BLaER1 treated with 17β-estradiol and CSF1 and Interleukin-3, amounts not matched to agents 10 nM and 100 nM (cell line): ENCODE data around the gene MTM1.

Experiments
- H3K27ac ChIP-seq, 11 experiments: shearing (Covaris generic); formaldehyde crosslinking; 2 replicates each; pipeline ENCODE4 v1.8.1; 2022
- H3K27me3 ChIP-seq, 11 experiments: shearing (Covaris generic); formaldehyde crosslinking; 2 replicates each; pipeline ENCODE4 v1.8.1; 2022
- H3K36me3 ChIP-seq, 11 experiments: shearing (Covaris generic); formaldehyde crosslinking; 2 replicates each; pipeline ENCODE4 v1.8.1; 2022
- H3K4me1 ChIP-seq, 10 experiments: shearing (Covaris generic); formaldehyde crosslinking; 2 replicates each; pipeline ENCODE4 v1.8.1; 2022
- H3K4me2 ChIP-seq, 11 experiments: shearing (Covaris generic); formaldehyde crosslinking; 2 replicates each; pipeline ENCODE4 v1.8.1; 2022
- H3K4me3 ChIP-seq, 10 experiments: shearing (Covaris generic); formaldehyde crosslinking; 2 replicates each; pipeline ENCODE4 v1.8.1; 2022
- H3K9ac ChIP-seq, 11 experiments: shearing (Covaris generic); formaldehyde crosslinking; 2 replicates each; pipeline ENCODE4 v1.8.1; 2022
- H3K9me3 ChIP-seq, 11 experiments: shearing (Covaris generic); formaldehyde crosslinking; replicated peaks in 1 of 11; 2 replicates each; pipeline ENCODE4 v1.8.1; 2022
- H4K20me1 ChIP-seq, 11 experiments: shearing (Covaris generic); formaldehyde crosslinking; 2 replicates each; pipeline ENCODE4 v1.8.1; 2022
- Cebpa-rat ChIP-seq, 11 experiments: shearing (Covaris generic); IDR thresholded peaks; 2 replicates each; pipeline ENCODE4 v1.8.1; 2022

Gene MTM1

GRCh38 chrX:150546711-150547153 lies 21.7 kb upstream of the MTM1 start:
- H3K9ac ChIP-seq = peak overlapping the region in 9 of 11 experiments; percentile 66 to 76 (median 71); a peak in 17 of 22 replicates
- H3K27ac ChIP-seq = peak overlapping the region; percentile 67 to 81 (median 77); a peak in 20 of 22 replicates
- peak overlapping the region in 8 of 10 experiments; percentile 38 to 59 (median 50); a peak in 13 of 20 replicates for H3K4me3 ChIP-seq
- no peaks in the 10 kb centered on the region for H3K36me3 ChIP-seq
- TF ChIP-seq Cebpa-rat (IDR thresholded peaks at IDR 0.05) = no peak
- peak overlapping the region; percentile 81 to 96 (median 90) for H3K4me2 ChIP-seq
- peaks cover 47 to 76% (median 65%) of the 10 kb centered on the region in 10 experiments for H3K4me1 ChIP-seq
- no peaks in the 10 kb centered on the region for H3K27me3 ChIP-seq
- no peaks in the 10 kb centered on the region for H4K20me1 ChIP-seq
- no peaks in the 10 kb centered on the region for H3K9me3 ChIP-seq

GRCh38 chrX:150547375-150548115 lies 20.9 kb upstream of the MTM1 start:
- H3K9ac ChIP-seq = peak overlapping the region; percentile 57 to 76 (median 71)
- peak overlapping the region; percentile 17 to 59 (median 48); a peak in 19 of 20 replicates for H3K4me3 ChIP-seq
- no peak for TF ChIP-seq Cebpa-rat (IDR thresholded peaks at IDR 0.05)
- no peaks in the 10 kb centered on the region for H3K36me3 ChIP-seq
- no peaks in the 10 kb centered on the region for H3K9me3 ChIP-seq
- peak overlapping the region; percentile 67 to 81 (median 77) for H3K27ac ChIP-seq
- H4K20me1 ChIP-seq = no peaks in the 10 kb centered on the region
- no peaks in the 10 kb centered on the region for H3K27me3 ChIP-seq
- H3K4me1 ChIP-seq = peaks cover 47 to 68% (median 60%) of the 10 kb centered on the region in 10 experiments
- peak overlapping the region; percentile 81 to 96 (median 90) for H3K4me2 ChIP-seq

- Histone ChIP-seq H3K4me3 (peak overlapping the region in 6 of 10 experiments; percentile 17 to 55 (median 45); a peak in 6 of 20 replicates), H3K27me3 (no peaks in the 10 kb centered on the region), H3K4me2 (peak overlapping the region; percentile 81 to 96 (median 90)), H3K36me3 (no peaks in the 10 kb centered on the region), H4K20me1 (no peaks in the 10 kb centered on the region), H3K9me3 (no peaks in the 10 kb centered on the region), H3K27ac (peak overlapping the region in 10 of 11 experiments; percentile 67 to 81 (median 77); a peak in 13 of 22 replicates), H3K4me1 (peaks cover 44 to 61% (median 53%) of the 10 kb centered on the region in 10 experiments), H3K9ac (peak overlapping the region in 9 of 11 experiments; percentile 57 to 76 (median 72); a peak in 13 of 22 replicates)
- TF ChIP-seq Cebpa-rat (IDR thresholded peaks at IDR 0.05) = no peak
Measured at GRCh38 chrX:150548251-150548650, 20.2 kb upstream of the MTM1 start.

GRCh38 chrX:150548684-150549083 lies 19.7 kb upstream of the MTM1 start:
- no peak overlapping the region for H3K27ac ChIP-seq
- H3K36me3 ChIP-seq = no peaks in the 10 kb centered on the region
- H3K9me3 ChIP-seq = no peaks in the 10 kb centered on the region
- no peak overlapping the region for H3K9ac ChIP-seq
- H3K4me3 ChIP-seq = no peak overlapping the region
- TF ChIP-seq Cebpa-rat (IDR thresholded peaks at IDR 0.05) = no peak
- H4K20me1 ChIP-seq = no peaks in the 10 kb centered on the region
- peak overlapping the region in 10 of 11 experiments; percentile 81 to 96 (median 88); a peak in 16 of 22 replicates for H3K4me2 ChIP-seq
- no peaks in the 10 kb centered on the region for H3K27me3 ChIP-seq
- H3K4me1 ChIP-seq = peaks cover 39 to 57% (median 49%) of the 10 kb centered on the region in 10 experiments

GRCh38 chrX:150551963-150552362 lies 16.5 kb upstream of the MTM1 start:
- 0 out of 22 replicates have a peak, but pooled peaks cover 0 to 2% (median 0%) of the 10 kb centered on the region in 11 experiments for H3K9me3 ChIP-seq
- no peak overlapping the region for H3K4me2 ChIP-seq
- no peaks in the 10 kb centered on the region for H3K36me3 ChIP-seq
- TF ChIP-seq Cebpa-rat (IDR thresholded peaks at IDR 0.05) = no peak
- no peaks in the 10 kb centered on the region for H4K20me1 ChIP-seq
- H3K27me3 ChIP-seq = no peaks in the 10 kb centered on the region
- no peak overlapping the region for H3K27ac ChIP-seq
- peaks cover 16 to 29% (median 26%) of the 10 kb centered on the region in 10 experiments for H3K4me1 ChIP-seq
- no peak overlapping the region for H3K4me3 ChIP-seq
- no peak overlapping the region for H3K9ac ChIP-seq

GRCh38 chrX:150558424-150558823 lies 10.0 kb upstream of the MTM1 start:
- H3K4me2 ChIP-seq = peak overlapping the region in 2 of 11 experiments; percentile 5 to 15; a peak in 1 of 22 replicates
- H3K27ac ChIP-seq = no peak overlapping the region
- H3K27me3 ChIP-seq = no peaks in the 10 kb centered on the region
- H3K9ac ChIP-seq = no peak overlapping the region
- H4K20me1 ChIP-seq = no peaks in the 10 kb centered on the region
- 0 out of 22 replicates have a peak, but pooled peaks cover 0 to 9% (median 0%) of the 10 kb centered on the region in 11 experiments for H3K9me3 ChIP-seq
- H3K36me3 ChIP-seq = no peaks in the 10 kb centered on the region
- H3K4me3 ChIP-seq = no peak overlapping the region
- 0 out of 20 replicates have a peak, but pooled peaks cover 0 to 4% (median 0%) of the 10 kb centered on the region in 10 experiments for H3K4me1 ChIP-seq
- TF ChIP-seq Cebpa-rat (IDR thresholded peaks at IDR 0.05) = no peak

- no peaks in the 10 kb centered on the region for H3K27me3 ChIP-seq
- H4K20me1 ChIP-seq = peaks cover 0 to 6% (median 0%) of the 10 kb centered on the region in 11 experiments; a peak in 1 of 22 replicates
- no peak overlapping the region for H3K4me2 ChIP-seq
- H3K9ac ChIP-seq = no peak overlapping the region
- H3K27ac ChIP-seq = no peak overlapping the region
- no peaks in the 10 kb centered on the region for H3K36me3 ChIP-seq
- H3K4me1 ChIP-seq = peaks cover 2 to 5% (median 4%) of the 10 kb centered on the region in 10 experiments; a peak in 17 of 20 replicates
- H3K4me3 ChIP-seq = no peak overlapping the region
- peaks cover 0 to 6% (median 0%) of the 10 kb centered on the region in 11 experiments; a peak in 2 of 22 replicates for H3K9me3 ChIP-seq
- TF ChIP-seq Cebpa-rat (IDR thresholded peaks at IDR 0.05) = no peak
Measured at GRCh38 chrX:150564838-150565237, 3.6 kb upstream of the MTM1 start.

- H3K4me3 ChIP-seq = no peak overlapping the region
- H3K4me2 ChIP-seq = no peak overlapping the region
- H3K9ac ChIP-seq = no peak overlapping the region
- peaks cover 9 to 13% (median 11%) of the 10 kb centered on the region in 10 experiments; a peak in 19 of 20 replicates for H3K4me1 ChIP-seq
- no peak overlapping the region for H3K27ac ChIP-seq
- peaks cover 0 to 12% (median 0%) of the 10 kb centered on the region in 11 experiments; a peak in 1 of 22 replicates for H4K20me1 ChIP-seq
- no peaks in the 10 kb centered on the region for H3K27me3 ChIP-seq
- no peaks in the 10 kb centered on the region for H3K36me3 ChIP-seq
- no peak for TF ChIP-seq Cebpa-rat (IDR thresholded peaks at IDR 0.05)
- peaks cover 0 to 6% (median 0%) of the 10 kb centered on the region in 11 experiments; a peak in 2 of 22 replicates for H3K9me3 ChIP-seq
Measured at GRCh38 chrX:150565551-150565950, 2.9 kb upstream of the MTM1 start.

GRCh38 chrX:150566734-150567182 lies 1.7 kb upstream of the MTM1 start:
- no peak overlapping the region for H3K27ac ChIP-seq
- H3K9ac ChIP-seq = no peak overlapping the region
- H4K20me1 ChIP-seq = peaks cover 0 to 12% (median 0%) of the 10 kb centered on the region in 11 experiments; a peak in 3 of 22 replicates
- H3K27me3 ChIP-seq = no peaks in the 10 kb centered on the region
- no peak for TF ChIP-seq Cebpa-rat (IDR thresholded peaks at IDR 0.05)
- H3K4me3 ChIP-seq = no peak overlapping the region
- H3K36me3 ChIP-seq = no peaks in the 10 kb centered on the region
- H3K4me2 ChIP-seq = no peak overlapping the region
- peaks cover 0 to 6% (median 0%) of the 10 kb centered on the region in 11 experiments; a peak in 2 of 22 replicates for H3K9me3 ChIP-seq
- peaks cover 17 to 25% (median 23%) of the 10 kb centered on the region in 10 experiments for H3K4me1 ChIP-seq
